HEK293 (cell line): ENCODE measurements around the gene SLC8A2.

Experiments used
- CTCF ChIA-PET: fragments of 350-600 bp; formaldehyde crosslinking; extraction: SDS; loops from one replicate; lab custom pipeline; 2021; ENCODE audit warnings: antibody characterized with exemption; lab: Yijun Ruan, JAX
- POLR2A ChIA-PET: fragments of 300-600 bp; formaldehyde crosslinking; extraction: SDS; loops from one replicate; lab custom pipeline; 2020; ENCODE audit warnings: antibody characterized with exemption, inconsistent platforms; lab: Yijun Ruan, JAX
- H3K27ac ChIP-seq: fragments of 200-500 bp; sonication (Bioruptor generic); 2 replicates; pipeline ENCODE4 v1.5.1; 2014; ENCODE audit warnings: low read depth, low read length, control low read depth, inconsistent platforms; ENCODE audit errors: extremely low read depth
- H3K36me3 ChIP-seq, 2 experiments: fragments of 200-500 bp in 1 of 2; sonication (Bioruptor generic) in 1 of 2; 1 replicate in 1 of 2; 2 replicates in 1 of 2; pipeline ENCODE4 v1.5.1; 2014 to 2017; ENCODE audit warnings: inconsistent platforms in 2 of 2, low read length in 2 of 2; ENCODE audit not compliant: control insufficient read depth in 2 of 2, insufficient read depth in 1 of 2
- H3K4me1 ChIP-seq: fragments of 200-500 bp; sonication (Bioruptor generic); 2 replicates; pipeline ENCODE4 v1.5.1; 2014; ENCODE audit warnings: mild to moderate bottlenecking, low read length, inconsistent platforms; ENCODE audit not compliant: control insufficient read depth, insufficient read depth
- H3K4me3 ChIP-seq: 2 replicates; pipeline ENCODE4 v1.5.1; 2011; ENCODE audit warnings: low read depth, mild to moderate bottlenecking, control low read depth, low read length, moderate library complexity
- H3K9me3 ChIP-seq: fragments of 200-500 bp; sonication (Bioruptor generic); 2 replicates; pipeline ENCODE4 v1.5.1; 2014; ENCODE audit warnings: low read depth, low read length, inconsistent platforms; ENCODE audit not compliant: control insufficient read depth, insufficient read depth
- GLI4 ChIP-seq: fragments of 450-650 bp; formaldehyde crosslinking; IDR thresholded peaks from 2 replicates; pipeline ENCODE4 v1.5.1; 2016; ENCODE audit warnings: missing biosample characterization, missing genetic modification characterization
- HOXC10 ChIP-seq: sonication (generic); formaldehyde crosslinking; IDR thresholded peaks from 2 replicates; pipeline ENCODE4 v1.8.1; 2023; ENCODE audit warnings: mild to moderate bottlenecking, missing genetic modification reagents
- IKZF3 ChIP-seq: fragments of 450-650 bp; IDR thresholded peaks from 2 replicates; pipeline ENCODE4 v1.5.0; 2018; ENCODE audit warnings: missing biosample characterization, mild to moderate bottlenecking, missing genetic modification characterization, moderate library complexity
- KLF8 ChIP-seq: fragments of 450-650 bp; formaldehyde crosslinking; IDR thresholded peaks from 2 replicates; pipeline ENCODE4 v1.5.1; 2016; ENCODE audit warnings: missing biosample characterization, missing genetic modification characterization
- MYNN ChIP-seq: fragments of 450-650 bp; formaldehyde crosslinking; IDR thresholded peaks from 2 replicates; pipeline ENCODE4 v1.5.1; 2016; ENCODE audit warnings: missing biosample characterization, missing genetic modification characterization, borderline replicate concordance
- OSR2 ChIP-seq: fragments of 450-650 bp; formaldehyde crosslinking; IDR thresholded peaks from 2 replicates; pipeline ENCODE4 v1.5.1; 2016; ENCODE audit warnings: missing biosample characterization, missing genetic modification characterization
- OVOL3 ChIP-seq: fragments of 450-650 bp; formaldehyde crosslinking; IDR thresholded peaks from 2 replicates; pipeline ENCODE4 v1.5.1; 2016; ENCODE audit warnings: missing biosample characterization, missing genetic modification characterization
- YY1 ChIP-seq: fragments of 450-650 bp; formaldehyde crosslinking; IDR thresholded peaks from 2 replicates; pipeline ENCODE4 v1.5.1; 2018; ENCODE audit warnings: missing biosample characterization, missing genetic modification characterization
- ZBTB7A ChIP-seq: fragments of 450-650 bp; formaldehyde crosslinking; IDR thresholded peaks from 2 replicates; pipeline ENCODE4 v1.5.1; 2016; ENCODE audit warnings: low read depth, missing biosample characterization, missing genetic modification characterization
- ZNF169 ChIP-seq: fragments of 450-650 bp; formaldehyde crosslinking; IDR thresholded peaks from 2 replicates; pipeline ENCODE4 v1.5.1; 2016; ENCODE audit warnings: missing biosample characterization, missing genetic modification characterization
- ZNF23 ChIP-seq: fragments of 450-650 bp; formaldehyde crosslinking; IDR thresholded peaks from 2 replicates; pipeline ENCODE4 v1.5.1; 2016; ENCODE audit warnings: missing biosample characterization, missing genetic modification characterization, borderline replicate concordance
- ZNF302 ChIP-seq: fragments of 450-650 bp; formaldehyde crosslinking; IDR thresholded peaks from 2 replicates; pipeline ENCODE4 v1.5.1; 2016; ENCODE audit warnings: missing biosample characterization, missing genetic modification characterization, low read depth
- ZNF311 ChIP-seq: fragments of 450-650 bp; formaldehyde crosslinking; IDR thresholded peaks from 2 replicates; pipeline ENCODE4 v1.5.1; 2017; ENCODE audit warnings: missing biosample characterization, missing genetic modification characterization, borderline replicate concordance
- ZNF350 ChIP-seq: fragments of 450-650 bp; formaldehyde crosslinking; IDR thresholded peaks from 2 replicates; pipeline ENCODE4 v1.5.0; 2017; ENCODE audit warnings: missing biosample characterization, mild to moderate bottlenecking, missing genetic modification characterization
- ZNF423 ChIP-seq: fragments of 450-650 bp; formaldehyde crosslinking; IDR thresholded peaks from 2 replicates; pipeline ENCODE4 v1.5.1; 2016; ENCODE audit warnings: missing biosample characterization, missing genetic modification characterization
- ZNF426 ChIP-seq: fragments of 450-650 bp; formaldehyde crosslinking; IDR thresholded peaks from 2 replicates; pipeline ENCODE4 v1.5.1; 2017; ENCODE audit warnings: missing biosample characterization, missing genetic modification characterization, mild to moderate bottlenecking, inconsistent platforms, moderate library complexity
- ZNF501 ChIP-seq: fragments of 450-650 bp; formaldehyde crosslinking; IDR thresholded peaks from 2 replicates; pipeline ENCODE4 v1.5.1; 2016; ENCODE audit warnings: missing biosample characterization, missing genetic modification characterization
- ZNF549 ChIP-seq: fragments of 450-650 bp; IDR thresholded peaks from 2 replicates; pipeline ENCODE4 v1.5.1; 2018; ENCODE audit warnings: missing biosample characterization, missing genetic modification characterization, mild to moderate bottlenecking, inconsistent platforms, moderate library complexity
- ZNF629 ChIP-seq: fragments of 450-650 bp; formaldehyde crosslinking; IDR thresholded peaks from 2 replicates; pipeline ENCODE4 v1.5.1; 2017; ENCODE audit warnings: missing biosample characterization, missing genetic modification characterization
- ZNF701 ChIP-seq: fragments of 450-650 bp; formaldehyde crosslinking; IDR thresholded peaks from 2 replicates; pipeline ENCODE4 v1.5.1; 2016; ENCODE audit warnings: missing biosample characterization, missing genetic modification characterization
- ZNF768 ChIP-seq: fragments of 450-650 bp; formaldehyde crosslinking; IDR thresholded peaks from 2 replicates; pipeline ENCODE4 v1.5.1; 2018; ENCODE audit warnings: missing biosample characterization, mild to moderate bottlenecking, missing genetic modification characterization
- ZNF776 ChIP-seq: fragments of 450-650 bp; formaldehyde crosslinking; IDR thresholded peaks from 2 replicates; pipeline ENCODE4 v1.5.0; 2017; ENCODE audit warnings: missing biosample characterization, missing genetic modification characterization, borderline replicate concordance
- ZNF843 ChIP-seq: fragments of 450-650 bp; formaldehyde crosslinking; IDR thresholded peaks from 2 replicates; pipeline ENCODE4 v1.5.1; 2016; ENCODE audit warnings: missing biosample characterization, missing genetic modification characterization
- TF ChIP-seq, protein P1 (sequence below): fragments of 450-650 bp; formaldehyde crosslinking; IDR thresholded peaks from 2 replicates; pipeline ENCODE4 v1.5.1; 2016; ENCODE audit warnings: missing biosample characterization, missing genetic modification characterization
- TF ChIP-seq, protein P2 (sequence below): fragments of 450-650 bp; formaldehyde crosslinking; IDR thresholded peaks from 2 replicates; pipeline ENCODE4 v1.5.1; 2016; ENCODE audit warnings: missing biosample characterization, missing genetic modification characterization
- TF ChIP-seq, protein P3 (sequence below): fragments of 450-650 bp; formaldehyde crosslinking; conservative IDR thresholded peaks from 2 replicates; pipeline ENCODE4 v1.5.1; 2016; ENCODE audit warnings: low read depth, missing biosample characterization, missing genetic modification characterization
- TF ChIP-seq, protein P4 (sequence below): fragments of 450-650 bp; formaldehyde crosslinking; IDR thresholded peaks from 2 replicates; pipeline ENCODE4 v1.5.1; 2016; ENCODE audit warnings: missing biosample characterization, missing genetic modification characterization
- TF ChIP-seq, protein P5 (sequence below): fragments of 450-650 bp; formaldehyde crosslinking; IDR thresholded peaks from 2 replicates; pipeline ENCODE4 v1.5.1; 2017; ENCODE audit warnings: missing biosample characterization, missing genetic modification characterization

Gene SLC8A2

DNA sequence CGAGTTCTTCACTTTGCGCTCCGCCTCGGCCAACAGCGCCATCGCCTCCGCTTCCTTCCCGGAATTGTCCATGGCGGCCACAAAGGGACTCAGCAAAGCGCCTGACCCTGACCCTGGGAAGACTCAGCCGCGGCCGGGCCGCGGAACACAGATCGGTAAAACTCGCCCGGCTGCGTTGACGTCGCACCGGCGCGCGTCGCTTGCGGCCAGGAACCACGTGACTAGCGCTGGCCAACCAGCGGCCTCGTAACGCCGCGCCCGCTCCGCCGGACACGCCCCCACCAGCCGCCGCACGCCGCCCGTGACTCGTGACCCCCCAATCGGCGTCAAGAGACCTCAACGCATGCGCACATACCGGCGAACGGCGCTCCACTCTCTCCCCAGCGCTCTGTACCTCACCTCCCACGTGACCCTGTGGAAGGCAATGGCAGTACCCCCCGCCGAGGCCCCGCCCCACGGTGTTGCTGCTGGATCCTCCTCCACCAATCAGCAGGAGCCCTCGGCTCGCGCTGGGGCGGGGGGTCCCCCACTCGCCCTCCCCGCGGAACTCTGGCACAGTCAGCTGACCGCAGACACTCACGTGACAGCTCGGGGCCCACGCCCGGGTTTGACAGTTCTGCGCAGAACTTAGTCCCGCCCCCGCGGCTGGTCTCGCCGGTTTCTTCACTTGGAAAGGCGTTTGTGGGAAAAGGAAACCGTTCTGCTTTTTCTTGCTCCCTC lies 43.3 kb upstream of the SLC8A2 start, which contains the start of gene NAPA:
Gene NAPA, minus strand, starts transcription at position 195 of the 720 bp plus-strand sequence. Its CDS starts 123 bp downstream, at position 72.
- peak within 1 kb of the TSS; percentile 75 for H3K4me3 ChIP-seq
- peaks cover 17% of the 10 kb centered on the region for H3K4me1 ChIP-seq
- H3K27ac ChIP-seq: peak within 1 kb of the TSS; percentile 73
- peaks cover 0 to 13% of the 10 kb centered on the region in 2 experiments; a peak in 1 of 3 replicates for H3K36me3 ChIP-seq
- H3K9me3 ChIP-seq: no peaks in the 10 kb centered on the region
- ChIA-PET POLR2A (interaction anchor here (0.6 to 2.0 kb wide), 12 partner anchors 9 to 258 kb away, joined by 3 to 11 read pairs (median 4); partner anchors contain the start of genes BICRA, CCDC9, DHX34 and KPTN), CTCF (interaction anchor here (0.6 to 2.8 kb wide), 35 partner anchors 9 to 1682 kb away, joined by 3 to 19 read pairs (median 4); no protein-coding TSS in a partner anchor)
- TF ChIP-seq ZNF768 (tag by site-specific recombination) (no peak), OSR2 (tag by site-specific recombination) (no peak), ZNF843 (tag by site-specific recombination) (0 out of 2 replicates have a peak, but pooled peaks have one; percentile 26), GLI4 (tag by site-specific recombination) (no peak), ZNF350 (no peak), ZBTB7A (tag by site-specific recombination) (no peak), ZNF776 (tag by site-specific recombination) (no peak), OVOL3 (no peak), ZNF549 (tag by site-specific recombination) (no peak), MYNN (tag by site-specific recombination) (no peak), HOXC10 (CRISPR knock-in tag) (no peak), ZNF423 (tag by site-specific recombination) (no peak), KLF8 (tag by site-specific recombination) (peak; percentile 92), YY1 (tag by site-specific recombination) (no peak), ZNF311 (no peak), IKZF3 (tag by site-specific recombination) (peak; percentile 88), ZNF23 (tag by site-specific recombination) (no peak), ZNF701 (tag by site-specific recombination) (no peak), ZNF501 (tag by site-specific recombination) (0 out of 2 replicates have a peak, but pooled peaks have one; percentile 16), ZNF302 (no peak), ZNF169 (no peak), ZNF629 (tag by site-specific recombination) (peak; percentile 50; the same call in 1 of the 2 replicates), ZNF426 (tag by site-specific recombination) (no peak)
- TF ChIP-seq, protein P1, sequence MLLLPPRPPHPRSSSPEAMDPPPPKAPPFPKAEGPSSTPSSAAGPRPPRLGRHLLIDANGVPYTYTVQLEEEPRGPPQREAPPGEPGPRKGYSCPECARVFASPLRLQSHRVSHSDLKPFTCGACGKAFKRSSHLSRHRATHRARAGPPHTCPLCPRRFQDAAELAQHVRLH (tag by site-specific recombination): peak; percentile 88
- TF ChIP-seq, protein P2, sequence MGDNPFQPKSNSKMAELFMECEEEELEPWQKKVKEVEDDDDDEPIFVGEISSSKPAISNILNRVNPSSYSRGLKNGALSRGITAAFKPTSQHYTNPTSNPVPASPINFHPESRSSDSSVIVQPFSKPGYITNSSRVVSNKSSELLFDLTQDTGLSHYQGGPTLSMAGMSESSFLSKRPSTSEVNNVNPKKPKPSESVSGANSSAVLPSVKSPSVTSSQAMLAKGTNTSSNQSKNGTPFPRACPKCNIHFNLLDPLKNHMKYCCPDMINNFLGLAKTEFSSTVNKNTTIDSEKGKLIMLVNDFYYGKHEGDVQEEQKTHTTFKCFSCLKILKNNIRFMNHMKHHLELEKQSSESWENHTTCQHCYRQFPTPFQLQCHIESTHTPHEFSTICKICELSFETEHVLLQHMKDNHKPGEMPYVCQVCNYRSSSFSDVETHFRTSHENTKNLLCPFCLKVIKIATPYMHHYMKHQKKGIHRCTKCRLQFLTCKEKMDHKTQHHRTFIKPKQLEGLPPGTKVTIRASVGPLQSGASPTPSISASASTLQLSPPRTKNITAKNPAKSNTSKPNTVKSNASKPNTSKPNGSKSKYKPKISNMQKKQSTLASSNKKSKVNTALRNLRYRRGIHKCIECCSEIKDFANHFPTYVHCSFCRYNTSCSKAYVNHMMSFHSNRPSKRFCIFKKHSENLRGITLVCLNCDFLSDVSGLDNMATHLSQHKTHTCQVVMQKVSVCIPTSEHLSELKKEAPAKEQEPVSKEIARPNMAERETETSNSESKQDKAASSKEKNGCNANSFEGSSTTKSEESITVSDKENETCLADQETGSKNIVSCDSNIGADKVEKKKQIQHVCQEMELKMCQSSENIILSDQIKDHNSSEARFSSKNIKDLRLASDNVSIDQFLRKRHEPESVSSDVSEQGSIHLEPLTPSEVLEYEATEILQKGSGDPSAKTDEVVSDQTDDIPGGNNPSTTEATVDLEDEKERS (tag by site-specific recombination): no peak
- TF ChIP-seq, protein P3, sequence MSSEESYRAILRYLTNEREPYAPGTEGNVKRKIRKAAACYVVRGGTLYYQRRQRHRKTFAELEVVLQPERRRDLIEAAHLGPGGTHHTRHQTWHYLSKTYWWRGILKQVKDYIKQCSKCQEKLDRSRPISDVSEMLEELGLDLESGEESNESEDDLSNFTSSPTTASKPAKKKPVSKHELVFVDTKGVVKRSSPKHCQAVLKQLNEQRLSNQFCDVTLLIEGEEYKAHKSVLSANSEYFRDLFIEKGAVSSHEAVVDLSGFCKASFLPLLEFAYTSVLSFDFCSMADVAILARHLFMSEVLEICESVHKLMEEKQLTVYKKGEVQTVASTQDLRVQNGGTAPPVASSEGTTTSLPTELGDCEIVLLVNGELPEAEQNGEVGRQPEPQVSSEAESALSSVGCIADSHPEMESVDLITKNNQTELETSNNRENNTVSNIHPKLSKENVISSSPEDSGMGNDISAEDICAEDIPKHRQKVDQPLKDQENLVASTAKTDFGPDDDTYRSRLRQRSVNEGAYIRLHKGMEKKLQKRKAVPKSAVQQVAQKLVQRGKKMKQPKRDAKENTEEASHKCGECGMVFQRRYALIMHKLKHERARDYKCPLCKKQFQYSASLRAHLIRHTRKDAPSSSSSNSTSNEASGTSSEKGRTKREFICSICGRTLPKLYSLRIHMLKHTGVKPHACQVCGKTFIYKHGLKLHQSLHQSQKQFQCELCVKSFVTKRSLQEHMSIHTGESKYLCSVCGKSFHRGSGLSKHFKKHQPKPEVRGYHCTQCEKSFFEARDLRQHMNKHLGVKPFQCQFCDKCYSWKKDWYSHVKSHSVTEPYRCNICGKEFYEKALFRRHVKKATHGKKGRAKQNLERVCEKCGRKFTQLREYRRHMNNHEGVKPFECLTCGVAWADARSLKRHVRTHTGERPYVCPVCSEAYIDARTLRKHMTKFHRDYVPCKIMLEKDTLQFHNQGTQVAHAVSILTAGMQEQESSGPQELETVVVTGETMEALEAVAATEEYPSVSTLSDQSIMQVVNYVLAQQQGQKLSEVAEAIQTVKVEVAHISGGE (tag by site-specific recombination): peak; percentile 86
- TF ChIP-seq, protein P4, sequence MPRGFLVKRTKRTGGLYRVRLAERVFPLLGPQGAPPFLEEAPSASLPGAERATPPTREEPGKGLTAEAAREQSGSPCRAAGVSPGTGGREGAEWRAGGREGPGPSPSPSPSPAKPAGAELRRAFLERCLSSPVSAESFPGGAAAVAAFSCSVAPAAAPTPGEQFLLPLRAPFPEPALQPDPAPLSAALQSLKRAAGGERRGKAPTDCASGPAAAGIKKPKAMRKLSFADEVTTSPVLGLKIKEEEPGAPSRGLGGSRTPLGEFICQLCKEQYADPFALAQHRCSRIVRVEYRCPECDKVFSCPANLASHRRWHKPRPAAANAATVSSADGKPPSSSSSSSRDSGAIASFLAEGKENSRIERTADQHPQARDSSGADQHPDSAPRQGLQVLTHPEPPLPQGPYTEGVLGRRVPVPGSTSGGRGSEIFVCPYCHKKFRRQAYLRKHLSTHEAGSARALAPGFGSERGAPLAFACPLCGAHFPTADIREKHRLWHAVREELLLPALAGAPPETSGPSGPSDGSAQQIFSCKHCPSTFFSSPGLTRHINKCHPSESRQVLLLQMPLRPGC (tag by site-specific recombination): peak; percentile 45; the same call in 1 of the 2 replicates
- TF ChIP-seq, protein P5, sequence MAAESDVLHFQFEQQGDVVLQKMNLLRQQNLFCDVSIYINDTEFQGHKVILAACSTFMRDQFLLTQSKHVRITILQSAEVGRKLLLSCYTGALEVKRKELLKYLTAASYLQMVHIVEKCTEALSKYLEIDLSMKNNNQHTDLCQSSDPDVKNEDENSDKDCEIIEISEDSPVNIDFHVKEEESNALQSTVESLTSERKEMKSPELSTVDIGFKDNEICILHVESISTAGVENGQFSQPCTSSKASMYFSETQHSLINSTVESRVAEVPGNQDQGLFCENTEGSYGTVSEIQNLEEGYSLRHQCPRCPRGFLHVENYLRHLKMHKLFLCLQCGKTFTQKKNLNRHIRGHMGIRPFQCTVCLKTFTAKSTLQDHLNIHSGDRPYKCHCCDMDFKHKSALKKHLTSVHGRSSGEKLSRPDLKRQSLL (tag by site-specific recombination): peak; percentile 40; the same call in 1 of the 2 replicates
